Measurements from ENCODE around the gene DCAF11. TPM values are rescaled to one million over a fixed set of nuclear protein-coding genes. Genes with fewer than 3 reads are reported as not detected.

DCAF11 gene
- total and polyA plus RNA-seq, 2 of the 8 experiments (the other 6 are each of a cell fraction or from before 2014, with no cell fraction given): 60.4 to 63.6 TPM

GRCh38 chr14:24137529-24138395 is 23.2 kb downstream of the DCAF11 start:
- Histone ChIP-seq H3K9me3 (ENCODE audit: insufficient read depth in 2 of 2, low read depth in 1 of 2, low read length in 1 of 2) (no peaks in the 10 kb centered on the region), H4K8ac (ENCODE audit: extremely low read depth, insufficient read depth, low read length) (no peak overlapping the region), H3K23ac (ENCODE audit: insufficient read length) (no peak overlapping the region), H3K56ac (replicated peaks; ENCODE audit: insufficient read length, low read depth, low read length) (no peak overlapping the region), H2AK5ac (ENCODE audit: low read depth, low read length) (no peak overlapping the region), H2BK5ac (ENCODE audit: low read depth, low read length) (no peak overlapping the region), H3K4me3 (ENCODE audit: extremely low read depth in 1 of 4, insufficient read depth in 2 of 4, low read depth in 3 of 4, low read length in 4 of 4) (peak overlapping the region in 1 of 4 experiments; percentile 83; a peak in 1 of 8 replicates), H2BK20ac (ENCODE audit: low read length) (no peak overlapping the region), H2AFZ (ENCODE audit: low read length) (no peak overlapping the region), H3K9ac (replicated peaks in 1 of 4; ENCODE audit: extremely low read depth in 1 of 4, low read depth in 3 of 4, low read length in 3 of 4) (no peak overlapping the region), H4K20me1 (replicated peaks in 1 of 2; ENCODE audit: control insufficient read depth in 1 of 2, insufficient read depth in 2 of 2, low read length in 2 of 2) (peaks cover 0 to 1% of the 10 kb centered on the region in 2 experiments), H2BK15ac (ENCODE audit: low read length) (no peak overlapping the region), H3K36me3 (ENCODE audit: control insufficient read depth in 2 of 4, insufficient read depth in 4 of 4, low read length in 3 of 4) (peaks cover 8 to 25% (median 14%) of the 10 kb centered on the region in 4 experiments; a peak in 6 of 8 replicates), H4K5ac (ENCODE audit: insufficient read length, low read depth, low read length) (no peak overlapping the region), H3K14ac (ENCODE audit: insufficient read length) (no peak overlapping the region), H3K27me3 (replicated peaks in 1 of 4; ENCODE audit: control insufficient read depth in 3 of 4, extremely low read depth in 1 of 4, insufficient read depth in 3 of 4, low read length in 3 of 4) (no peaks in the 10 kb centered on the region), H3K18ac (ENCODE audit: extremely low read depth, low read length) (no peak overlapping the region), H2BK12ac (ENCODE audit: low read depth, low read length) (no peak overlapping the region), H3K4ac (replicated peaks; ENCODE audit: insufficient read length, low read depth, low read length) (no peak overlapping the region), H3K79me2 (ENCODE audit: control insufficient read depth in 1 of 2, insufficient read depth in 2 of 2, low read length in 2 of 2) (peaks cover 0 to 12% of the 10 kb centered on the region in 2 experiments; a peak in 2 of 4 replicates), H3K27ac (ENCODE audit: low read depth, low read length) (no peak overlapping the region), H2BK120ac (replicated peaks; ENCODE audit: low read depth, low read length) (no peak overlapping the region), H3K4me2 (ENCODE audit: insufficient read depth in 1 of 2, low read depth in 2 of 2, low read length in 2 of 2) (peak overlapping the region in 1 of 2 experiments; percentile 81; a peak in 1 of 4 replicates), H3K79me1 (ENCODE audit: low read depth, low read length) (peaks cover 4% of the 10 kb centered on the region; the same call in 1 of the 2 replicates), H3K4me1 (replicated peaks in 1 of 4; ENCODE audit: control insufficient read depth in 3 of 4, insufficient read depth in 4 of 4, low read length in 3 of 4) (peaks cover 0 to 10% (median 7%) of the 10 kb centered on the region in 4 experiments; a peak in 5 of 7 replicates), H4K91ac (replicated peaks; ENCODE audit: insufficient read length, low read length) (no peak overlapping the region), H3K23me2 (ENCODE audit: low read depth, low read length) (peaks cover 8% of the 10 kb centered on the region; the same call in 1 of the 2 replicates)
- CTCF ChIA-PET (ENCODE audit: partially characterized antibody): interaction anchor here (0.8 to 3.1 kb wide), 9 partner anchors 8 to 100 kb away, joined by 3 to 18 read pairs (median 4); partner anchors contain the start of genes DCAF11, IRF9, NRL and PSME2
- WGBS, 2 experiments (ENCODE audit: extremely low coverage in 1 of 2, insufficient coverage in 1 of 2, insufficient read length in 1 of 2, insufficient replicate concordance in 2 of 2, low coverage in 1 of 2, low lambda C conversion rate in 2 of 2, missing lambda C conversion rate in 1 of 2): 84% methylated on average over 8 of the region's 8 CpGs; no CpG with 5 or more reads in 1 of the 2 experiments
- no peak for FAIRE-seq
- POLR2A ChIA-PET (ENCODE audit: partially characterized antibody): interaction anchor here (0.6 to 10.5 kb wide), 19 partner anchors 9 to 133 kb away, joined by 3 to 118 read pairs (median 6); partner anchors contain the start of genes DCAF11, IPO4, IRF9 and NRL
- no peak for DNase-seq (ENCODE audit: low read depth in 1 of 2, low spot score in 2 of 2)
- no peak for TF ChIP-seq KDM1A (IDR thresholded peaks at IDR 0.05; ENCODE audit: borderline replicate concordance, low read length)
- no peak for TF ChIP-seq SAP30 (IDR thresholded peaks at IDR 0.05; ENCODE audit: insufficient read depth, insufficient replicate concordance, low read length)
- TF ChIP-seq BCL11A (IDR thresholded peaks at IDR 0.05; ENCODE audit: low read depth in 2 of 2, low read length in 2 of 2): no peak
- no peak for TF ChIP-seq EP300 (IDR thresholded peaks at IDR 0.05; ENCODE audit: borderline replicate concordance in 1 of 2, low read depth in 2 of 2, low read length in 2 of 2)
- peak; percentile 25 to 32; a peak in 2 of 3 replicates for TF ChIP-seq POLR2A (IDR thresholded peaks at IDR 0.05; ENCODE audit: control extremely low read depth in 1 of 2, low read depth in 2 of 2, low read length in 2 of 2)
- no peak for TF ChIP-seq TAF7 (optimal IDR thresholded peaks at IDR 0.05; ENCODE audit: borderline replicate concordance, low read depth, low read length)
- TF ChIP-seq SIX5 (IDR thresholded peaks at IDR 0.05; ENCODE audit: low read depth, low read length): no peak; the same call in 1 of the 2 replicates
- no peak for TF ChIP-seq CTCF (IDR thresholded peaks at IDR 0.05; ENCODE audit: control extremely low read depth in 1 of 3, insufficient read depth in 1 of 3, low read depth in 1 of 3, low read length in 3 of 3)

All from H1 (cell line).